ENCODE measurements around the gene KCNG2.

KCNG2 gene

DNA sequence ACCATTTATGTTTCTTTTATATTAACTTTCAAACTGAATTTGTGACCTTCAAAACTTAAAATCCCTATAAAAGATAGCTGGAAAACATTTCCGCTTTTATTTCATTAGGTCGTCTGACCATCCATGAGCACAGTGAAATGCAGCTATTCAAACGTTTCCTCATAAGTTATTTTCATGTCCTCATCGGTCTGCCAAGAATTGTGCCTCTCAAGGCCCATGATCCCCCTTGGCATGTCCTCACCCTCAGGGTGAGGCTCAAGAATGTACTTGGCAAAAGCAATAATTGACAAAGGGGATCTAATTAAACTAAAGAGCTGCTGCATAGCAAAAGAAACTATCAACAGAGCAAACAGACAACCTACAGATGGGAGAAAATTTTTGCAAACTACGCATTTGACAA is 141.4 kb downstream of the KCNG2 start:
- H3K9me2 ChIP-seq (replicated peaks; ENCODE audit: insufficient read depth, low read length), result no peaks in the 10 kb centered on the region
- H3K9ac ChIP-seq (ENCODE audit: low read length), result no peak overlapping the region
- H3K4me3 ChIP-seq (ENCODE audit: insufficient read depth, low read length, poor library complexity, severe bottlenecking), result no peak overlapping the region
- no peaks in the 10 kb centered on the region for H3F3A ChIP-seq (ENCODE audit: insufficient read depth)
- no peaks in the 10 kb centered on the region for H4K20me1 ChIP-seq (ENCODE audit: low read depth, low read length)
- peaks cover 28% of the 10 kb centered on the region; the same call in 1 of the 2 replicates for H3K79me2 ChIP-seq (ENCODE audit: insufficient read depth, low read length)
- no peaks in the 10 kb centered on the region for H3K27me3 ChIP-seq (ENCODE audit: low read length)
- H3K9me3 ChIP-seq (ENCODE audit: insufficient read depth, low read length), result no peaks in the 10 kb centered on the region
- no peaks in the 10 kb centered on the region for H3K36me3 ChIP-seq (ENCODE audit: low read length)
- H3K27ac ChIP-seq (ENCODE audit: low read depth, low read length), result no peak overlapping the region
- no peak overlapping the region for H3K4me2 ChIP-seq (ENCODE audit: low read depth, low read length, poor library complexity, severe bottlenecking)
- TF ChIP-seq EZH2phosphoT487 (conservative IDR thresholded peaks at IDR 0.05; ENCODE audit: low read length), result no peak
- TF ChIP-seq, protein P1, sequence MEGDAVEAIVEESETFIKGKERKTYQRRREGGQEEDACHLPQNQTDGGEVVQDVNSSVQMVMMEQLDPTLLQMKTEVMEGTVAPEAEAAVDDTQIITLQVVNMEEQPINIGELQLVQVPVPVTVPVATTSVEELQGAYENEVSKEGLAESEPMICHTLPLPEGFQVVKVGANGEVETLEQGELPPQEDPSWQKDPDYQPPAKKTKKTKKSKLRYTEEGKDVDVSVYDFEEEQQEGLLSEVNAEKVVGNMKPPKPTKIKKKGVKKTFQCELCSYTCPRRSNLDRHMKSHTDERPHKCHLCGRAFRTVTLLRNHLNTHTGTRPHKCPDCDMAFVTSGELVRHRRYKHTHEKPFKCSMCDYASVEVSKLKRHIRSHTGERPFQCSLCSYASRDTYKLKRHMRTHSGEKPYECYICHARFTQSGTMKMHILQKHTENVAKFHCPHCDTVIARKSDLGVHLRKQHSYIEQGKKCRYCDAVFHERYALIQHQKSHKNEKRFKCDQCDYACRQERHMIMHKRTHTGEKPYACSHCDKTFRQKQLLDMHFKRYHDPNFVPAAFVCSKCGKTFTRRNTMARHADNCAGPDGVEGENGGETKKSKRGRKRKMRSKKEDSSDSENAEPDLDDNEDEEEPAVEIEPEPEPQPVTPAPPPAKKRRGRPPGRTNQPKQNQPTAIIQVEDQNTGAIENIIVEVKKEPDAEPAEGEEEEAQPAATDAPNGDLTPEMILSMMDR (IDR thresholded peaks at IDR 0.05; ENCODE audit: insufficient read depth, low read length, poor library complexity, severe bottlenecking), result no peak
- no peak overlapping the region for H2AFZ ChIP-seq (ENCODE audit: low read depth, low read length, severe bottlenecking)

DNA sequence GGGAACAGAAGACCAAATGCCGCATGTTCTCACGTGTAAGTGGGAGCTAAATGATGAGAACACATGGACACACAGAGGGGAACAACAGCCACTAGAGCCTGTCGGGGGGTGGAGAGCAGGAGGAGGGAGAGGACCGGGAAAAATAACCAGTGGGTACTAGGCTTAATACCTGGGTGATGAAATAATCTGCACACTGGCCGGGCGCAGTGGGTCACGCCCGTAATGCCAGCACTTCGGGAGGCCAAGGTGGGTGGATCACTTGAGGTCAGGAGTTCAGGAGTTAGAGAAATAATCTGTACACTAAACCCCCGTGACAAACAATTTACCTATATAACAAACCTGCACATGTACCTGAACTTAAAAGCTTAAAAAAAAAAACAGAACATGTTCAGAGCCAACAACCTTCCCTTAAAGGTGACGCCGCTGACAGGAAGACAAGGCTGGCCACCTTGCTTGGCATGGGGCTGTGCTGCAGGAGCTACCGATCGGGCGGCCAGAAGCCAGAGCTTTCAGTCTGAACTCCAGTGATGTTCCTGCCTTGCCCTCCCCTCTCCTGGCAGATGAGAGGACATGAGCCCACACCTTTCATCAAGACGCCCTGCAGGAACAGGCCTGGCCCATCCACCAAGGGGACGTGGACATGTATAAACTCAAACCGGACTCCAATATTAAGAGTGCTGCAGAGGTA is 142.5 kb downstream of the KCNG2 start:
- no peaks in the 10 kb centered on the region for H3K27me3 ChIP-seq (ENCODE audit: low read length)
- no peak overlapping the region for H3K4me2 ChIP-seq (ENCODE audit: low read depth, low read length, poor library complexity, severe bottlenecking)
- no peak overlapping the region for H3K4me3 ChIP-seq (ENCODE audit: insufficient read depth, low read length, poor library complexity, severe bottlenecking)
- no peaks in the 10 kb centered on the region for H4K20me1 ChIP-seq (ENCODE audit: low read depth, low read length)
- no peak for TF ChIP-seq EZH2phosphoT487 (conservative IDR thresholded peaks at IDR 0.05; ENCODE audit: low read length)
- TF ChIP-seq, protein P1 (IDR thresholded peaks at IDR 0.05; ENCODE audit: insufficient read depth, low read length, poor library complexity, severe bottlenecking), result no peak
- no peak overlapping the region for H2AFZ ChIP-seq (ENCODE audit: low read depth, low read length, severe bottlenecking)
- no peaks in the 10 kb centered on the region for H3F3A ChIP-seq (ENCODE audit: insufficient read depth)
- H3K79me2 ChIP-seq (ENCODE audit: insufficient read depth, low read length), result peaks cover 27% of the 10 kb centered on the region; the same call in 1 of the 2 replicates
- H3K36me3 ChIP-seq (ENCODE audit: low read length), result no peaks in the 10 kb centered on the region
- no peak overlapping the region for H3K27ac ChIP-seq (ENCODE audit: low read depth, low read length)
- H3K9ac ChIP-seq (ENCODE audit: low read length), result no peak overlapping the region
- no peaks in the 10 kb centered on the region for H3K9me3 ChIP-seq (ENCODE audit: insufficient read depth, low read length)
- H3K9me2 ChIP-seq (replicated peaks; ENCODE audit: insufficient read depth, low read length), result no peaks in the 10 kb centered on the region

DNA sequence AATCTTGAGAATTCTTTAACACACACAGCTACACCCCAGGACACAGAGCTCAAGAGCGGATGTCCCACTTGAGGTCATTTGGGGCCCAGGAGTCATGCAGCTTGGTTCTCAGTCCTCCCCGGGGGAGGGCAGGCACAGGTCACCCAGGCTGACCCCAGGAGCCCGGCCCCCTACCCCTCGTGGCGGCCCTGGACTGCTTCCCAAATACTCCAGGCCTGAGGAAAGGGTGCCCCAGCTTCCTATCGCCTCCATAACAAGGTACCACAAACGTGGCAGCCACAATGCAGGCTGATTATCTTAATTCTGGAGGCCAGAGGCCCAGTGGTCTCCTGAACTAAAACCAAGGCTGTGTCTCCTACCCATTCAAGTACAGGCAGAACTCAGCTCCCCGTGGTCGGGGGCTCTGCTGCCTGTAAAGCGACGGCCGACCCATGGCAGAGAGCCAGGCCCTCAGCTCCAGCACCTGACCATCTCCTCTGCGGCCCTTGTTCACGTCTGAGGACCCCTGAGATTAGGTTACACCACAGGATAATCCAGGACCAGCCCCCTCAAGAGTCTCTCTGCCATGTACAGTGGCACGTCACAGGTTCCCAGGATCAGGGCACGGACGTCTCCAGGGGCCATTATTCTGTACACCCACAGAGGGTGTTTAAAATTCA is 143.2 kb downstream of the KCNG2 start:
- no peak for TF ChIP-seq EZH2phosphoT487 (conservative IDR thresholded peaks at IDR 0.05; ENCODE audit: low read length)
- TF ChIP-seq, protein P1 (IDR thresholded peaks at IDR 0.05; ENCODE audit: insufficient read depth, low read length, poor library complexity, severe bottlenecking), result no peak

More for the DNA sequence above, 143.2 kb downstream of the KCNG2 start:
- Histone ChIP-seq H3K27ac (ENCODE audit: low read depth, low read length) (no peak overlapping the region), H3K9me3 (ENCODE audit: insufficient read depth, low read length) (no peaks in the 10 kb centered on the region), H2AFZ (ENCODE audit: low read depth, low read length, severe bottlenecking) (no peak overlapping the region), H3K79me2 (ENCODE audit: insufficient read depth, low read length) (peaks cover 26% of the 10 kb centered on the region; the same call in 1 of the 2 replicates), H3K4me2 (ENCODE audit: low read depth, low read length, poor library complexity, severe bottlenecking) (no peak overlapping the region), H4K20me1 (ENCODE audit: low read depth, low read length) (no peaks in the 10 kb centered on the region), H3K27me3 (ENCODE audit: low read length) (no peaks in the 10 kb centered on the region), H3K36me3 (ENCODE audit: low read length) (no peaks in the 10 kb centered on the region), H3K4me3 (ENCODE audit: insufficient read depth, low read length, poor library complexity, severe bottlenecking) (no peak overlapping the region), H3F3A (ENCODE audit: insufficient read depth) (no peaks in the 10 kb centered on the region), H3K9me2 (replicated peaks; ENCODE audit: insufficient read depth, low read length) (no peaks in the 10 kb centered on the region), H3K9ac (ENCODE audit: low read length) (no peak overlapping the region)

Data from SU-DHL-6 (cell line).